Stimulated activated CD4-positive, alpha-beta T cell treated with anti-CD3 and anti-CD28 coated beads, Interleukin-4, amount 100 ng/mL, for 4 hours (primary cell): Measurements from ENCODE around the gene USP35.
"Not testable (repeated sequence)": the region's sequence is repeated elsewhere in the genome, so short reads cannot be mapped to it uniquely, and the experiment has no call there.

Experiments
- DNase-seq, 2 experiments: peaks; one replicate each; pipeline ENCODE4 v3.0.0-alpha.2; 2020

USP35 gene

DNA sequence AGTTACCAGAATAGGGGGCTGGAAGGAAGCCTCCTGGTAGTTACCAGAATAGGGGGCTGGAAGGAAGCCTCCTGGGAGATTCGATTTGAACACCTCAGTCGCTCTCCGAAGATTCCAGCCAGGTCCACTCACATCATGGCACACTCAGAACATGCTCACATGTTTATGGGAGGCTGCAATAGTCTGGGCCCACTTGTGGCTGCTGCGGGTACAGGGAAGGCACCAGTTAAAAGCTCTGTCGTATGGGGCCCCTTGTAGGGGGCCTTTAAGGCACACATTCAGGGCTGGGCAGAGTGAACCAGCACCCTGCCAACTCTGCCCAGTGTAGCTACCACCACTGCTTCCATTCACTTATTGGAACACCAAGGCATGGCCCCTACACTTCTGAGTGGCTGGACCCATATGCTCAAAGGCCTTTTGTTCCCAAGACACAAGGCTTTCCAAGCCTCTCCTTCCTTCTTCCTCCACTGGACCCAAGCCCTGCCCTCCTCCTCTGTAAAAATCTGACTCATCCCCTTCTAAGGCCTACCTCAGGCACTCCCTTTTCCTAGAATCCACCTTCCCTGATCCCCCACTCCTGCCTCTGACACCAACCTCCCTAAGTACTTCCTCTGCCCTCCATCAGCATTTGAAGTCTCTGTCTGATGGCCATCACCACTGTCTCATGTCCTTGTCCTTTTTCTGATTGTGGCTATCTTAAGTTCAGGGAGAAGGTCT lies 28.0 kb downstream of the USP35 start:
- DNase-seq, result no peak

DNA sequence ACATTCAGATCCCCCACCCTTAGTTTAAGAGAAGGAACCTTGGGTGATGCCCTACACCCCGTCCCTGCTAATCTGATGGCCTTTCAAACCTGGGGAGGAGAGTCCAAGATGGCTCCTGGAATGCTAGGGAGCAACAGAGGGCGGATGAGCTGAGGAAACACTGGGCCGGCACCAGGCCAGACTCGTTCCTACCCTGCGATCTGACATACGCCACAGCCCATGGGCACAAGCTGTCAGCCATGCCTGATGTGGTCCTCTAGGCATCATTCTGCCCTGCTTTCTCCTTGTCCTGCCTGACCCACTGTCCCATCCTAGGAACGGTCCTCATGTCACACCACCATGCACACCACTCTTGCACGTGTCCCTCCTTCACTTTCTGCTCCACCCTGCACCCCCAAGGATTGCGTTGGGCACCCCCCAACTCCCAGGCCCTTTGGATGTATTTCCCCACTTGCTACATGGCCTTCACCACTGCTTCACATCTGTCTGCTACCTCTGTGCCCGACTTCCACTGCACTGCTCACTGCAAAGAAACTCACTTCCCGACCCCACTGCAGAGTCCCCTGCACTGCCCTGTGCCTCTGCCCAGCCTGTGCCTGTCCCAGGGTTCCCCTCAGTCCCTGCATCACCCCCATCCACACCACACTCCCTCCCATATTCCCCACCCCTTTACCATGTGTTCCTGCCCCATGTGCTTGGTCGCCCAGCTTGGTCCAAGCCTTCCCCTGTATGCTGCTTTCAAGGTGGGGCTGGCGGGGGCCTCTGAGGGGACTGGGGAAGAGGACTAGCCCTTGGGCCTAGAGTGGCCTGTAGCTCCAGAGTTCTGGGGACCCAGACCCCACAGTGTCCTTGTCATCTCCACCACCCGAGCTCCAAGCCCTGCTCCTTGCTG lies 29.2 kb downstream of the USP35 start:
- no peak for DNase-seq

DNA sequence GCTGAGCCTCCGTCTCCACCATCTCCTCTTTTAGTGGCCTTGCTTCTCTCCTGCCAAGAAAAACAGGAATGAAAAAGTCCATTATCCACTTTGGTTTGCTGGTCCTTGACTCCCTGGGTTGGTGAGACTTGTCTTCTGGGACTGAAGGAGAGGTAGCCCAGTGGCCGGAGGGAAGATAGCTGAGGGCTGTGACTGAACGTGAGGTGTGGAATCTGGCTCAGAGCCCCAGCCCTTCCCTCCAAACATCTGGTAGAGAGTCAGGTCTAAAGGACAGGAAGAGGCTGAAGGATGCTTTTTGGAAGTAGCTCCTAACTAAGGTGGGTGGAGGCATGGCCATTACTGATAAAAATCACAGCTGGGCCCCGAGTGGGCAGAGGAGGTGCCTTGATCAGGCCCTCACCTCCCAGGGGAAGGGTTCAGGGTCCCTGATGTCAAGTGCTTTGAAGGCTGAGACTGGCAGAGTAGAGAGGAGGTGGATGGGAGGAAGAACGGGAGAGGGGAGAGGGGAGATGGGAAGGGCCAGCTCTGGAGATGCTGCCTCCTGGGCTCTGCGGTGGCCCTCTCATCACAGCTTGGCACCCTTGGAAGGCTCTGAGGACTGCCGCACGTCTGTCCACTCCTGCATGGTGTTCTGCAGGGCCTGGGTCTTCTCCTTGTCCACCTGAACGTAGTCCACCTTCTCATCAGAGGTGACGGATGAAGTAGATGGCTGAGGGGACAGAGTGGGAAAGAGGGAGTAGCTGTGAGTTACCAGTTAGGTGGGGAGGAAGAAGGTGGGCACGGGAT lies 30.2 kb downstream of the USP35 start:
- no peak for DNase-seq

DNA sequence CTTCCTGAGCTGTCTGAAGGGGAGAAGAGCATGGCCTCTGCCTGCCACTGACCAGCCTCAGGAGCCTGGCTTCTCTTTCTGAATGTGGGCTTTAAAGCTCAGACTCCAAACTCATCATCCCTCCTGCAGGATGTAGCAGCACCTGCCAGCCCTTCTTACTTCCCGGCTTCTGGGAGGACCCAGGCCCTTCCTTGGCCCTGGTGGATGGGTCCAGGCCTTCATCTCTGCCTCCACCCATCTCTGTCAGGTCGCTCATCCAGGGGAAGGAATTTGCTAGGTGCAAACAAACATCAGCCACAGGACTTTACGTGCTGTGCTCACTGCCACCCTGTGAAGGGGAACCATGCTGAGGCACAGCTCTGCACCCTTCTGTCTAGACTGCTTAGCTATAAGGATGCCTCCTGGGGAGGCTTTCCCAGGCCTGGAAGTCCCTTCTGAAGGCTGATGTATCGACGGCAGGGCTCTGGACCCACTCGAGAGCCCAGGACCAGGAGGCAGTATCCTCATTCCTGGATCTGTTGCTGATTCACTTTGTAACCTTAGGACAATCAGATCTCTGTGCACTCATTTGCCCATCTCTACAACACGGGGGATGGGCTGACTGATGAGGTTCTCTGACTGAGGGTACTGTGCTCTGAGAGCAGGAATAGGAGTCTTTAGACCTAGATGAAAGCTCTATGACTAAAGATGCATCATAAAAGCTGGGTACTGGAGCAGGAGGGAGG lies 30.9 kb downstream of the USP35 start:
- DNase-seq, result no peak

DNA sequence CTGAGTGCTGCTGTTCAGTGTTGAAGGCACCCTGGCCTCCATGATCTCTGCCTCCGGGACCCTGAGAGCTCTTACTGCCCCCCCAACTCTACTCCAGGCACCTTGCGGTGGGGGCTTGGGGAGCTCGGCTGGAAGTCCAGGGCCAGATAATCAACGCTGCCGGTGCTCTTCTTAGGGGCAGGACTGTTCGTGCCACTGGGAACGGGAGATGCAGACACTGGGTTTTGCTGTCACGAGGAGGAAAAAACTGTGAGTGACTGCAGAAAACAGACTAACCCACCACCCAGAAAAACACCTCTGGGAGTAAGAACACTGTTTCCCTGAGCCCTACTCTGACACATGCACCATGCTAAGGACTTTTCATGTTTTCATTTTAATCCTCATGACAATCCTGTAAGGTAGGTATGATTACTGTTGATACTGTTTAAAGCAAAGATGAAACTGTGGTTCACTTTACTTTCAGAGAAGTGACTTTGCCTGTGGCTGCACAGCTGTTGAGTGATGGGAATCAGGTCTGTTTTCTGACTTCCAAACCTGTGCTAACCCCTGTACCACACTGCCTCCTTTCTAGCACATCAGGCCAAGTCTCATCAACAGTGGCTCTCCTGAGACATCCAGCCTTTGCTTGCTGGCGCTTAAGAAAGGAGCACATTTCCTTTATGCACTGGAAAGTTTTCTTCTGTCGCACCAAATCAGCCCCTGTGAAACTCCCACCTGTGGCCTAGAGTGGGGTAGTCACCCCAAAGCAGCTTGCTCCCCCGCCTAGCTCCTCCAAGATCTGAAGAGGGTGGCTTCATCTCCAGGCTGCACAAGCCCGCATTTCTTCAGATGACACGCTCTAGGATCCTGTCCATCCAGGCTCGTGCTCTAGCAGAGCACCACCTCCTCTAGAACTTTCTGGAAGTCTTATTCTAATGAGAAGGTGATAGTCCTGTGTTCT lies 31.8 kb downstream of the USP35 start:
- no peak for DNase-seq

DNA sequence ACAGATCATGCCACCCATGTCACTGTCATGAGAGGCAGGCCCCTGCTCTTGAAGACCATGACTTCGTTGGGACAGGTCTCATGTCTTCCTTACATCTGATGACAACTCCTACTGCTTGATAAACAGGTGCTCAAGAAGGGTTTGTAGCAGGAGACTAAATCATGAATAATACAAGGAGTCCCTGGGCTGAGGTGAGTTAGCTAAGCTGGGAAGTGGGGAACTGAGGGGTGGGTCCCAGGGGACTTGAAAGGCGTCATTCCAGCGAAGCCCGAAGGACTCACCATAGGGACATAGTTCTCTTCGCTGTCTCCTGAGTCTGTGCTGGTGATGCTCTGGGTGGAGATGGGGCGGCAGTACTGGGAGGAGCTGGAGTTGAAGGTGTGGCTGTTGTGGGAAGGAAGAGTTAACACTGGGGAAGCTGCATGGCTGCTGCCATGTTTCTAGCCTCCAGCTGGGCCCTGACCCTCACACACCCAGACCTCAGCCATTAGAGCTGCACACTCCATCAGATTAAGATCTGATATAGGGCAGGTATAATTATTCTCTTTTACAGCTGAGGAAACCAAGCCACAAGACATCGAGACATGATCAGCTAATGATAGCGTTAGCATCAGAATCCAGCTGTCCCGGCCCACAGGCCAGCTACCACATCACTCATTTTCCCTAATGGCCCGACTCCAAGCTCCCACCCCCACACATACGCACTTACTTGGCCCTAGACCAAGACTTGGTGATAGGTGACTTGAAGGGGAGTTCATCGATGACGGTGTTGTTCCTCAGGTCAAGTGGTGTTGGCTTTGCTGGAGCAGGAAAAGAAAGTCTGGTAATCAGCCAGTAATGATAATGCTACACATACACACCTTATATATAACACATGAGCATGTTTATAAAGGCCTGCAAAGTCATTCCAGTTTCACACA lies 32.9 kb downstream of the USP35 start:
- DNase-seq, result no peak

DNA sequence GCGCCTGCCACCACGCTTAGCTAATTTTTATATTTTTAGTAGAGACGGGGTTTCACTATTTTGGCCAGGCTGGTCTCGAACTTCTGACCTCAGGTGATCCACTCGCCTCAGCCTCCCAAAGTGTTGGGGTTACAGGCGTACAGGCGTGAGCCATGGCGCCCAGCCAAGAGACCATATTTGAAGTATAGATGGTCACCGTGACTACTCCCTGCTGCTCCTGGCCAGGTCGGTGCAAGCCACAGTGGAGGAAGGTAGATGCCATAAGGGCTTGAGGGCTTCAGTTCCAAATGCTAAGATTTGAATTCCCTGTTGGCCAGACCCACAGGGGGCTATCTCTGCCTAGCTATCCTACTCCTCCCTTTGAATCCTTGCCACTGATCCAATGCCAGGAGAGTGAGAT lies 34.0 kb downstream of the USP35 start:
- not testable (repeated sequence) for DNase-seq

DNA sequence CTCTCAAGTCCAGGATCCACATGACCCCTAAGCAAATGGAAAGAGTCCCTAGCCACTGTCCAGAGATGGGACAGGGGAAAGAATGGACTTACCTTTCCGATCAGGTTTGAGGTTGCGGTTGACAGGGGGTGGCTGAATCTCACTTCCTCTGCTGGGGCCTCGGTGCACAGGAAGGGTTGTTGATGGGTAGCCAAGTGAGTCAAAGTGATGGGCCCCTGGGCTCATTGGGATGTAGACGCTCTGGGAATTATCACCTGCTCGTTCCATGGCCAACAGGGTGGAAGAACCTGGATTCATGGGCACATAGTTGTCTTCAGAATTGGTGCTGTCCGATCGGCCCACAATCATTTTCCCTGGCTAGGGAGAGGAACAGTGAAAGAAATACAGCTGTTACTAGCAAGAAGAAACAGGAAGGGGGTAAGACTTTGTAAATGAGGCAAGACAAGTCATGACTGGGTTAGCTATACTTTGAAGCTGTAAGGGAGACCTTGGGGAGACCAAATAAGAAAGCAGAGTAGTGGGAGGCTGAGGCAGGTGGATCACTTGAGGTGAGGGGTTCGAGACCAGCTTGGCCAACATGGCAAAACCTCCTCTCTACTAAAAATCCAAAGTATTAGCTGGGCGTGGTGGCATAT lies 34.7 kb downstream of the USP35 start:
- no peak for DNase-seq

DNA sequence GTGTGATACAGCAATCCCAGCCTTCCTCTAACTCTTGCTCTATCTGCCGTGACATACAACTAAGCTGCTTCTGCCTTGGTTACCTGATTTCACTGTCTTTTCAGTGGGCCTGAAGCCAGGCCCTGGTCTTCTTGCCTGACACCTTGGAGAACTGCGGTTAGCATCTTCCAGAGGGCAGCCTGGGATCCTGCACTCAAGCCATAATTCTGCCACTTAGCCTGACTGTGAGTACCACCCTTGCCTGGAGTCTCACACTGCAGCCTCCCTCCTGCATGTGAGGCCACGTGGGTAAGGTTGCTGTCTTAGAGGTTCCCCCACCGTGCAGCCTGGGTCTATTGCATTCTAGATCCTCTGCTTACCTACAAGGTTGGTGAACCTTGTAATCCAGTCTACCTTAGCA lies 35.8 kb downstream of the USP35 start:
- DNase-seq, result no peak

DNA sequence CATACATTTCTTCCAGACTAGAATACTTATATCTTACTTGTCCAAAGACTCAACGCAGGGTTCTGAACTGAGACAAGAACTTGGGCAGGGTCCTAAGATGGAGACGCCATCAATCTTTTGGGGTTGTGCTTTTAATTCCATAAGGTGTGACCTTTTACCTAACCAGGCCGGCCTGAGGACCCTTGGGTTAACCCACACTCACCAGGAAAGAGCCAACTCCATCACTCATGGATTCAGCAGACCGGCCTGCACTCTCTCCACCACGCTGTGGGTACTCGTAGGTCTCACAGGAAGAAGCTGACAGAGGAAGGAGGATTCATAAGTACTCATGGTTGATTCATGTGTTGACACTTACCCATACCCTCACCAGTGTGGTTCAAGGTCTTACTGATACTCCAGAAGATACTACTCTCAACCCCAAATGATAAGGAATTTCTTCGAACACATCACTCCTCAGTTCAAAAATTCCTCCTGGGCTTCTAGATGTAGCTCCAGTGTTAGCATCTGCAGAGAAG lies 36.2 kb downstream of the USP35 start:
- DNase-seq, result no peak

DNA sequence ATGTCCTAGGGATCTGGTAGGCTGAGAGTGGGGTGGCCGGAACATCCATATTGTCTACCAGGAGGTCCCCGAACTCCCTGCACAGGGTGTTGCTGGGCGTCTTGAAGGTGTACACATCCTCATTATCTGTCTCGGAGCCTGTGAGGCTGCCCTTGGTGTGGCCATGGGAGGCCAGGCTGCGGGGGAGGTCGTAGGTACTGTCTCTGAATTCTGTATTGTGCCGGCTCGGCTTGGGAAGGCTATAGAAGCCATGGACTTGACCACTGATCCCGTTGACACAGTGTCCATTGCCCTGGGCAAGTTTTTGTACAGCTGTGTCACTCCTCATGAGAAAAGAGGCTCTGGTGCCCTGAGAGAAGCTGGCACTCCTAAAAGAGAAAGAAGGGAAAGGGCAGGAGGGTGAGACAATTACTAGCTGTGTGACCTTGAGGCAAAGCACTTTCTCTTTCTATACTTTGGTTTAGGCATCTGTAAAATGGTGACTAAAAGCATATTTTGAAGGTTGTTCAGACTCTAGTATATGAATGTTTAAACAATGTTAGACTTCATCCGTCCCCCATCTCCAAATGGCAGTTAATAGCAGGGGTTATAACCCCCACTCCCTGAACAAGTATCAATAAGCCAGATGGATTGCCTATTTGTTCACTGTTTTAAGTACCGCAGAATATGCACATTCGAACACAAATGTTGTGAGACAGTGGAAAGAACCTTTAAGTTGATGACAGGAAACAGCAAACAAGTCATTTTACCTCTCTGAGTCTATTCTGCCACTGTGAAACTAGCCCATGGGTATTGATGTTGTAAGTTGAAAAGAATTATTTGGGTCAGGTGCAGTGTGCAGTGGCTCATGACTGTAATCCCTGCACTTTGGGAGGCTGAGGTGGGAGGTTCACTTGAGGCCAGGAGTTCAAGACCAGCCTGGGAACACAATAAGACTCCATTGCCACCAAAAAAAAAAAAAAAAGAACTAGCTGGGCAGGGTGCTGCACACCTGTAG lies 38.3 kb downstream of the USP35 start:
- no peak for DNase-seq

DNA sequence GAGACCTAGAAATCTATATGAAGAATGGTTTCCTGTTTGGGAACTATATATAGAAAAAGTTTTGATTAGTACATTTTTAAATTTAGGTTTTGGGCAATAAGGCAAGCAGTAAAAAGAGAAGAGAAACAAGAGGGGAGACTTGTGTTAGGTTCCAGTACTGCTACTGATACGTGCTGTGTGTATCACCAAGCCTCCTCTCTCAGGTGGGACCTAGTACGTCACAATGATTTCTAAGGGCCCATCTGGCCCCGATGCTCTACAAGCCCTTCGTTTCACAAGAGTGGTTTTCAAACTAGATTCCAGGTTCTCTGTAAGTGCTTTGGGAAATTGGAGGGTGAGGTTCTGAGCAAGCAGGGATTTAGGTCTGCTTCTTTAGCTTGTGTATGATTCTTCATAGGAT lies 39.2 kb downstream of the USP35 start:
- DNase-seq, result no peak

DNA sequence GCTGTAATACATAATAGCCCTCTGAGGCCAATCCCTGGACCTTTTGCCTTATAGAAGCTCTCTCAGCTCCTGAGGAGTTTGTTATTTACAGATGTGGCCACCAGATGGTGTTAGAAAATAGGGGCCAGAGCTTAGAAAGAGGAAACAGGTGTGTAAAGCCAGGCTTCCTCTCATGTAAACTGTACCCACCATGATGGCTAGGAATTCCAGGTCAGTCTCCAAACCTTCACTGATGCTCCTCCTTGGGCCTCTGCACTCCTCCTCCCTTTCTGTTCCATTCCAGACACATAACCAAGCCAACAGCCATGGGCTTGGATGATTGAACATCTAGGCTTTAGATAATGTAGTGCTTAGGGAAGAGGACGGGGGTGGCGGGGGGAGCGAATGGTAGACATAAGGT lies 39.7 kb downstream of the USP35 start:
- DNase-seq, result no peak

DNA sequence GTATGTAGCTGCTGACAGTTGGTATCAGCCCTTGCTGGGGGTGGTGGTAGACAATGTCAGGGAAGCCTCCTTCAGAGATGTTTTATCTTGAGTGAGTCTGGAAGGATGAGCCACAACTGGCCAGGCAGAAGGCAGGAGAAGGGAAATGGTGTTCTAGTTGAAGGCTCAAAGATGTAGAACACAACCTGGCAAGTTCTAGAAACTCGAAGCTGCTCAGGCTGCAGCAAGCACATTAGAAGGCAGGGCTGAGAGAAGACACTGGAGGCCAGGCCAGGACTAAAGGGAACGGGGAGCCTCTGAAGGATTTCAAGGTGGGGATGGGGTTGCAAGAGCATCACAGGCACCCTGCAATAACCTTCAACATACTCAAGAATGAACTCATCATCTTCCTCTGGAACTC lies 40.4 kb downstream of the USP35 start:
- DNase-seq, result no peak

DNA sequence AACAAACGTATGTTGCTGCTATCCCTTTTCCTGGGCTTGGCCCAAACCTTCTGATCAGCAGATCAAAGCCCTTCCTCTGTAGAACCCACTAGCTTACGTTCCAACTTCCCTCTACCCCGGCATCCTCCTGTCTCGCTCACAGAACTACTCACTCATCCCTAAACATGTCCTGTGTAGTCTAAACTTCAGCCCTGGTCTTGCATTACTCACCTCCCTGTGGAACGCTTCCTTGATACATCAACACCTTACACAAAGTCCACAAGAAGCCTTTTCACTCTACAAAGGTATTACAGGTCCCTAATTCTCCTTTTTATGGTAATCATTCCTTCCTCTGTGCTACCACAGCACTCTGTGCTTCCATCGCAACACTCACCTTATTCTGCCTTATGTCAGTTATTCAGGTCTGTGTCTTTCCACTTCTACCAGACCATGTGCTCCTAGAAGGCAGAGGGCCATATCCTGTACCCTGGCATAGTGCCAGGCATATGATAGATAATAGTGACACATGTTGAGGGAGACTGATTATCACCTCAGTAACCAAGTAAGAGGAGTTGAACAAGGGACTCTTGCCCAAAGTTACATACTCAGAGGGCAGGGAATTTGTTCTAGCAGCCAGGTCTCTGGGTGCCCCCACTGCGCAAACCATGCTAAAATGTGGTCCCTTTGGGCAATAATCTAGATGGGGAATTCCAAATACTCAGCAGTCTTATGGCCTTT lies 41.6 kb downstream of the USP35 start:
- no peak for DNase-seq

DNA sequence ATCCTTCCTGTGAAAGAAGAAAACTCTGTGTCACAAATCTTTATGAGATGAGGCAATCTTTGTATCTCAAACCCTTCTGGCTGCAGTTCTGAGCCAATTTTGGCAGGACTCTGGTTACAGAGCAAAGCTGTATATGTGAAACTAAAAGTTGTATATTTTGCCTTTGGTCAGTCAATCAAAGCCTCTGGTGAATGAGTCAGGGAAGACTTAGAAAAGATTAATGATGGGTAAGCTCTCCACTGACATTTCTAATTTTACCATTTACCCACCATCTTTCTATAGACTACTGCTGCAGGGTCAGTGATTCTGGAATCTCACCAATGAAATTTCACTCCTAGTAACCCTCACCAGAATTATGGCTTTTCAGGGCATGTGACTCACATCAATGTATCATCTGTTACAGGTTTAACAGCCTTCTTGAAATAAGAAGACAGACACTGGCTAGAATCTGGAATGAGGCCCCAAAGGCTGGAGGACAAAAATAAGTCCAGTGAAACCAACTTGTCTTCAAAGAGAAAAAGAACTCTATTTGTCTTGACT lies 43.3 kb downstream of the USP35 start:
- DNase-seq, result no peak

DNA sequence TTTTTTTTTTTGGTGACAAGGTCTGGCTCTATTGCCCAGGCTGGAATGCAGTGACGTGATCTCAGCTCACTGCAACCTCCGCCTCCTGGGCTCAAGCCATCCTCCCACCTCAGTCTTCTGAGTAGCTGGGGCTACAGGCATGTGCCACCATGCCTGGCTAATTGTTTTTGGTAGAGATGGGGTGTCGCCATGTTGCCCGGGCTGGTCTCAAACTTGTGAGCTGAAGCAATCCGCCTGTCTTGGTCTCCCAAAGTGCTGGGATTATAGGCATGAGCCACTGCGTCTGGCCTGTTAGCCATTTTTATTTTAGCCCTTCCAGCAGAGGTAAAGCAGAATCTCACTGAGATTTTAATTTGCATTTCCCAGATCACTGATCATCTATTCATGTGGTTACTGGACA lies 44.3 kb downstream of the USP35 start:
- DNase-seq, result not testable (repeated sequence)
